MG63 (cell line): Measurements from ENCODE around the gene SCIMP. TPM values are rescaled to one million over a fixed set of nuclear protein-coding genes. Genes with fewer than 3 reads are reported as not detected.
"Not testable (repeated sequence)": the region's sequence is repeated elsewhere in the genome, so short reads cannot be mapped to it uniquely, and the experiment has no call there.

Experiments used
- DNase-seq: peaks from one replicate; pipeline ENCODE4 v3.0.0-alpha.2; 2020
- H3K27me3 ChIP-seq: fragments of 250-450 bp; sonication (Bioruptor Pico); 2 replicates; pipeline ENCODE4 v1.5.1; 2020; ENCODE audit warnings: mild to moderate bottlenecking, moderate library complexity
- H3K36me3 ChIP-seq: fragments of 250-450 bp; sonication (Bioruptor Pico); 2 replicates; pipeline ENCODE4 v1.5.1; 2020; ENCODE audit warnings: mild to moderate bottlenecking, moderate library complexity
- H3K4me3 ChIP-seq: fragments of 250-450 bp; sonication (Bioruptor Pico); 2 replicates; pipeline ENCODE4 v1.5.1; 2020; ENCODE audit warnings: mild to moderate bottlenecking, moderate library complexity
- H3K9me3 ChIP-seq: fragments of 250-450 bp; sonication (Bioruptor Pico); 2 replicates; pipeline ENCODE4 v1.5.1; 2020; ENCODE audit warnings: mild to moderate bottlenecking, moderate library complexity
- total RNA-seq: library from RNA; depleted of rRNA; stranded (reverse); fragments of >200 nt; shearing (Covaris generic); gene quantifications from 2 replicates; pipeline ENCODE4 v1.2.3, GENCODE V29; 2014; ENCODE audit warnings: low replicate concordance

Gene SCIMP
- total RNA-seq, 1 experiment from 2014 or later: not detected

DNA sequence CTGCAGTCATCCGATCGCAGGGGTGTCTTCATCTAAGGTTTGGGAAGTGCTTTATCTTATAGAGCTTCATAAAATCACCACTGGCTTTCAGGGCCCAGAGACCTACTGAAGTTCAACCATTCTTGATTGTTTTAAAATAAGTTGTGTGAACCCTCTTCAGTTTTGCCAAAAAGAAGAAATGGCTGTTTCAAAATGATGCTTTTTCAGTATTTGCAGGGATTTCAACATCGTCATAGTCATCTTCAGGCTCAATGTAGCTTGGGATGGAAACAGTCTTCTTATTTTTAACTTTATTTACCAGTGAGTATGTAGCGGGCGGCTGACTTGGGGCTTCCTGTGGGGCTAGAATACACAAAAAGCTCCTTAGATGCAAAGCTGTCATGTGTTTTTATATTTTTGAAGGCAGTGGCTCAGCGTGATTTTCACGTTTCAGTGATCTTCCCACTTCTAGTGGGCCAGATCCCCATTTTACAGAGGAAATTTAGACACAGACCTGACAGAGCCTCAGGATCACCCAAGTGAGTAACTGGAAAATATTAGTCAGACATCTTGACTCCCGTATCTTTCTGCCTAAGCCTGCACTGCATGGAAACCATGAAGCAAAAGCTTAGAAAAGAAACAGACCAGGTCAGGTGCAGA lies 23.9 kb downstream of the SCIMP start:
- no peaks in the 10 kb centered on the region for H3K36me3 ChIP-seq
- H3K9me3 ChIP-seq: no peaks in the 10 kb centered on the region
- H3K27me3 ChIP-seq: no peaks in the 10 kb centered on the region
- no peak for DNase-seq
- no peak overlapping the region for H3K4me3 ChIP-seq

DNA sequence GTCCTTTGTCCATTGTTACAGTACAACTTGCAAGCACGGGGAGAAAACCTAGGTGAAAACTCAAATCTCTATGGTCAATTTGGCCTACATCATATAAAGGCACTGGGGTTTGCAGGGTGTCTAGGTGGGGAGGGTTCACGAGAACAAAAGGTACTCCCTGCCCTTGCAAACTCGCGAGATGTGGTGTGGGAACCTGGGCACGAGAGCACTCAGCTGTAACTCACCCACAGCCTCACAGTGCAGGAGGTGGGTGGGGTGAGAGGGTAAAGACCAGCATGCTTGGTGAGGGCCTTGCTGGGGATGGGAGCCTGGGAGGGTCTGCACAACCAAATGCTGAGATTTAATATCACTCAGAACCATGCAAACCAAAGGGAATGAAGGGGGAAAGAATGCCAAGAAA lies 24.6 kb downstream of the SCIMP start:
- H3K9me3 ChIP-seq: no peaks in the 10 kb centered on the region
- DNase-seq: no peak
- H3K36me3 ChIP-seq: no peaks in the 10 kb centered on the region
- no peak overlapping the region for H3K4me3 ChIP-seq
- no peaks in the 10 kb centered on the region for H3K27me3 ChIP-seq

DNA sequence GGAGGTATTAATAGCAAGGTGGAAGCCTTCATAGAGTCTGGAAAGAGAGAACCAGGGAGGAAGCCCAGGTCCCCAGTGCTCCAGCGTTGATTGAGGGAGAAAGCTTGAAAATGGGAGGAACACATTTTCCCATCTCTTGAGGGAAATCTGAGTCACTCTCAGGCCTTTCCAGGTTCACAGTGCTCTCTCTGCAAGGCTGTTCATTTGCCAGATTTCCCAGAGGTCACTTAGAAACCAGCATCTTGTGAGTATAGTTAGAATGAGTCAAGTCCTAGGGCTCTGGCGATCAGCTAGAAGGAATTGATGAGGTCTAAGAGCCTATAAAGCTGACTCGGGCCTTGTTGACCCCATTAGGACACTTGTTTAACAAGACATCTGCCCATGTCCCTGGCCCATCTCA lies 25.3 kb downstream of the SCIMP start:
- no peak for DNase-seq
- no peaks in the 10 kb centered on the region for H3K9me3 ChIP-seq
- H3K27me3 ChIP-seq: no peaks in the 10 kb centered on the region

DNA sequence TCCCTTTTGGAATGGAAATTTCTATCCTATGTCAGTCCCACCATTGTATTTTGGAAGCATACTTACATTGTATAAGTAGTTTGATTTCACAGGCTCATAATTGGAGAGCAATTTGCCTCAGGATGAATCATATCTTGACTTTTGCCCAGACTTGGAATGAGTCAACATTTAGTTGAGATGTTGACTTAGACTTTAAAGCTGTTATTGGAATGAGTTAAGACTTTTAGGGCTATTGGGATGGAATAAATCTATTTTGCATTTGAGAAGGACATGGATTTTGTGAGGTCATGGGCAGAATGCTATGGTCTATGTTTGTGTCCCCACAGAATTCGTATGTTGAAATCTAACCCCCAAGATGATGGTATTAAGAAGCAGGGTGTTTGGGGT lies 30.8 kb downstream of the SCIMP start:
- Histone ChIP-seq H3K9me3 (peaks cover 4% of the 10 kb centered on the region; the same call in 1 of the 2 replicates), H3K27me3 (no peaks in the 10 kb centered on the region), H3K36me3 (no peaks in the 10 kb centered on the region), H3K4me3 (no peak overlapping the region)
- no peak for DNase-seq

More for the DNA sequence above, 25.3 kb downstream of the SCIMP start:
- no peak overlapping the region for H3K4me3 ChIP-seq
- no peaks in the 10 kb centered on the region for H3K36me3 ChIP-seq

DNA sequence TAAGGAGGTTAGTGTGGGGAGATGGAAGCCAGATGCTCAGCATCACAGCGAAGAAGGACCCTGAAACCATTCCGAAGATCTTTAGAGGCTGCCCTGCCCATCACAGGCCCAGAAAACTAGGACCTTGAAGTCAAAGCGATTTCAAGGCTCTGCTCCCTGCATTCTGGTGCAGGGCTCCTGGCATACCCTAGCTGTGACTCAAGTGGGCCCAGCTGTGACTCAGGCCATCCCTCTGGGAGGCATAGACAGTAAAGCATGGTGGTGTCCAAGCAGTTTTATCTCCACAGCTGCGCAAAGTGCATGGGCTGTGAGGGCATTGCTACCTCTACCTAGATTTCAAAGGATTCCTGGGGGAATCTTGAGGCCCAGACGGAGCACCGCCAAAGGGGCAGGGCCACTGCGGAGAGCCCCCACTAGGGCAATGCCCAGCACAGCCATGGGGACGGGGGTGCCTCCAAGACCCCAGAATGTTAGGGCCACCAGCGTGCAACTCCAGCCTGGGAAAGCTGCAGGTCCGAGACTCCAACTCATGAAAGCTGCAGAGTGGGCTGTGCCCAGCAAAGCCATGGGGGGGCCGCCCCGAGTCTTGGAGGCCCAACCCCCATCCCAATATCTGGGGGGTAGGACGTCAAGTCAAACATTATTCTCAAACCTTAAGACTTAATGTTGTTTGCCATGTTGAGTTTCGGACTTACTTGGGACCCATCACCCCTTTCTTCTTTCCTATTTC lies 31.3 kb downstream of the SCIMP start:
- peaks cover 4% of the 10 kb centered on the region; the same call in 1 of the 2 replicates for H3K9me3 ChIP-seq
- peak; percentile 38 for DNase-seq
- no peaks in the 10 kb centered on the region for H3K36me3 ChIP-seq
- H3K4me3 ChIP-seq: no peak overlapping the region
- no peaks in the 10 kb centered on the region for H3K27me3 ChIP-seq

DNA sequence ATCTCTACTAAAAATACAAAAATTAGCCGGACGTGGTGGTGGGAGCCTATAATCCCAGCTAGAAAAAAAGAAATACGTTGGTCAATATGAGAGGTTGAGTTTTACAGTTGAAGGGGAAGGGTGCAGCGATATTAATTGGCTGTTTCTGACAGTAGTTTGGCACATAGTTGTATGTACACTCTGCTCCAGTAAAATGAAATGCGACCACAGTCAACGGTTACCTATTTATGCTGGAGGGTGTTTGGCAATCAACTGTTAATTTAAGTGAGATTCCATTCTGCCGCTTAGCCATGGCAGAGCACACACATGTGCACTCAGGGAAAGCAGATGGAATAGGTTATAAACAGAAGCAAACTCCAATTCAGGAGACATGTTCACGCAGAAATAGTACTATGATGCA lies 33.6 kb downstream of the SCIMP start:
- Histone ChIP-seq H3K9me3 (peaks cover 4% of the 10 kb centered on the region; the same call in 1 of the 2 replicates), H3K27me3 (no peaks in the 10 kb centered on the region), H3K36me3 (no peaks in the 10 kb centered on the region), H3K4me3 (no peak overlapping the region)
- DNase-seq: no peak

DNA sequence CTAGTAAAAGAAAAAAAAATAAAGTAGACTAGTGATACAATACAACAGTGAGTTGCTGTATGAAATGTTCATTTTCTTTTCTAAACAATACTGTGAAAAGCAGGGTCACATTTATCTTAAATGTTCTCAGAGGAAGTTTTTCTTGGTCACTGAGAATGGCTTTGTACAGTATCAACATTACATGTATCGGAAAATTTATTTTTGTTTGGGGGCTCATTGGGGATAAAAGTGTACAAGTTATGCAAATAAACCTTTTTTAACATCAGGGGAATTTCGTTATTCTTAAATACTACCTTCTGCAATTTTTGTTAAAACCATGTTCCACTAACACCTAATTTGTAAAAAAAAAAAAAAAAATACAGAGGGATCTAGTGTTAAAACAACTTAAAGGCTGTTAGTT lies 34.3 kb downstream of the SCIMP start:
- no peak for DNase-seq
- Histone ChIP-seq H3K36me3 (no peaks in the 10 kb centered on the region), H3K27me3 (no peaks in the 10 kb centered on the region), H3K4me3 (no peak overlapping the region), H3K9me3 (peaks cover 4% of the 10 kb centered on the region; the same call in 1 of the 2 replicates)

DNA sequence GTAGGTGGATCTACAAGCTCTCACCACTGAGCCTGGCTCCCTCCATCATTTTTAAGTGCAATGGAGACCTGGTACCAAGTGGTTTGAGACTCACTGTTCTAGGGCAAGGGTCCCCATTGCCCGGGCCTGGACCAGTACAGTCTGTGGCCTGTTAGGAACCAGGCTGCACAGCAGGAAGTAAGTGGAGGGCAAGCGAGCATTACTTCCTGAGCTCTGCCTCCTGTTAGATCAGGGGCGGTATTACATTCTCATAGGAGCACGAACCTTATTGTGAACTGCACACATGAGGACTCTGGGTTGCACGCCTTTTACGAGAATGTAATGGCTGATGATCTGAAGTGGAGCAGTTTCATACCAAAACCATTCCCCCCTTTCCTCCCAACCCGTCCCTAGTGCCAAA lies 36.2 kb downstream of the SCIMP start:
- Histone ChIP-seq H3K27me3 (no peaks in the 10 kb centered on the region), H3K36me3 (no peaks in the 10 kb centered on the region), H3K9me3 (peaks cover under 1% of the 10 kb centered on the region; the same call in 1 of the 2 replicates), H3K4me3 (no peak overlapping the region)
- no peak for DNase-seq

DNA sequence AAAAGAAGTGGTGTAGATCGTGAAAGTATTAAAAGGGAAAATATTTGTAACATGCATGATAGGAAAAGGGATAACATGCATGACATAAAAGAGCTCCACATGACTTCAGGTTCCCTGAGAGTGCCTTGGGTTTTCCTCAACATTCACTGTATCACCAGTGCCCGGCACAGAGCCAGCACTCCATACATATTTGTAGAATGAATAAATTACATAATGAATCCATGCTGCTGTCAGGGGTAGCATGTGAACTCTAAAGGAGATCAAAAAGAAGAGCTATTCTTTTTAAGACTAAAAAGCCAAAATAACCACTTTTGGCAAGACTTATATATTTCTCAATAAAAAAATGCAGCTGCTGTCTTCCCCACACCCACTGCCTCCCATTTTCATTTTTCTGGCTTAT lies 40.3 kb downstream of the SCIMP start:
- no peaks in the 10 kb centered on the region for H3K27me3 ChIP-seq
- peaks cover 7% of the 10 kb centered on the region; the same call in 1 of the 2 replicates for H3K36me3 ChIP-seq
- DNase-seq: peak; percentile 31
- H3K4me3 ChIP-seq: no peak overlapping the region
- peaks cover 4% of the 10 kb centered on the region for H3K9me3 ChIP-seq

DNA sequence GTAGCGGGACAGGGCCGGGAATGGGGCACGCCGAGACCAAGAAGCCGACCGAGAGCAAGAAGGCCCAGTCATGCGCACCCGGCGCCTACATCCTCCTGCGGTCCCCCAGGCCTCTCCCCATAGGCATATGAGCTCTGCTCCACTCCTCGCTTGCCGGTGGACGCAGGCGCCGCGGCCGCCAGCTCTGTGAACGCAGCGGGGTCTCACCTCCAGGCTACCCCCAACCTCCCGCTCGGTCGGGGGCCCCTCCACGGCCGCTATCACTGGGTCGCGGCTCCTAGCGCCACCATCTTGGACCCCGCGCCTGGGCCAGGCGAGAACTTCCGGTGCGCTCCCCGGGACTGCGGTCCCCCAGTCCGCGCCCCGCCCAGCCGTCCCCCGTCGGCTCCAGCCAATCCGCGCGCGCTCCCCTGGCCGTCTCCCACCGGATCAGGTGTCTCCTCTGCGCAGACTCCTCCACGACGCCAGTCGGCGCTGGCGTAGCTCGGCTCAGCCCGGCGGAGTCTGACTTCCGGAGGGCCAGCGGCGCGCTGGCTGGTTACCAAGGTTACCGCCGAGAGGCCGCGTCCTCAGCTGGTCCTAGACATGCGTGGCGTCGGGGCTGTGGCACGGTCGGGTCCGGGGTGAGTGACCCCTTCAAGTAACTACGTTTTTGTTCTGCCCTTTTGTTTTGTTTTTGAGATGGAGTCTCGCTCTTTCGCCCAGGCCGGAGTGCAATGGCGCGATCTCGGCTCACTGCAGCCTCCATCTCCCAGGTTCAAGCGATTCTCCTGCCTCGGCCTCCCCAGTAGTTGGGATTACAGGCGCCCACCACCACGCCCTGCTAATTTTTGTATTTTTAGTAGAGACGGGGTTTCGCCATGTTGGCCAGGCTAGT lies 42.9 kb downstream of the SCIMP start, which contains the start of gene ZNF594:
TSS of gene ZNF594 (minus strand) at position 328 of the 877 bp plus-strand sequence. CDS start 7,612 bp downstream, outside the sequence.
- peak; percentile 95 for DNase-seq
- Histone ChIP-seq H3K36me3 (peaks cover 9% of the 10 kb centered on the region), H3K9me3 (peaks cover 4% of the 10 kb centered on the region), H3K4me3 (peak within 1 kb of the TSS; percentile 68), H3K27me3 (no peaks in the 10 kb centered on the region)

DNA sequence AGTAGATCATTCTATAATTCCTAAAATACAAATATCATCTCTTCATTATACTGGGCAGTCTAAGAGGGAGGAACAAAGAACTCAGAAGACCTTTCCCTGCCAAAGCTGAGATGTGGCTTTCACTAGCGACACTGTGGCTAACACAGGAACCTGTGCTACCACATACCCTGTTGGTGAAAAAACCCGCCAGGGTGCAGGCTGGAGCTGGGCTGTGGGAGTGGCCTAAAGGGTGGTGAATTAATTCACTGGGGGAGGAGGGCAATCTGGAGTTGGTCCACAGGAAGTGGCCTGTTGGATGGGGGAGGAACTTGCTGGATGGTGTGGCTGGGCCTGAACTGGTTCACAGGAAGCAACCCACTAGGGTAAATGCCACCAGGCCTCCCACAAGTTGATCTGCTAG lies 50.4 kb downstream of the SCIMP start:
- peaks cover 10% of the 10 kb centered on the region for H3K36me3 ChIP-seq
- no peaks in the 10 kb centered on the region for H3K27me3 ChIP-seq
- H3K9me3 ChIP-seq: peaks cover 33% of the 10 kb centered on the region
- no peak for DNase-seq
- no peak overlapping the region for H3K4me3 ChIP-seq

DNA sequence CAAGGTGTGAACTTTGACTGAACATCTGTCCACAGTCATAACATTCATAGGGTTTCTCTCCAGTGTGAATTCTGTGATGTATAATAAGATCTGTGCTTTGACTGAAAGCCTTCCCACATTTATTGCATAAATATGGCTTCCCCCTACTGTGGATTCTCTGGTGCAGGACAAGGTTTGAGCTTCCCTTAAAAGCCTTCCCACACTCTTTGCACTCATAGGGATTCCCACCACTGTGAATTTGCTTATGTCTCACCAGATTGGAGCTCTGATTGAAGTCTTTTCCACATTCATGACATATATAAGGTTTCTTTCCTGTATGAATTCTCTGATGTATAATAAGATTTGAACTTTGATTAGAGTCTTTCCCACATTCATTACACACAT lies 51.3 kb downstream of the SCIMP start:
- peaks cover 8% of the 10 kb centered on the region for H3K36me3 ChIP-seq
- no peak overlapping the region for H3K4me3 ChIP-seq
- H3K27me3 ChIP-seq: no peaks in the 10 kb centered on the region
- peaks cover 35% of the 10 kb centered on the region for H3K9me3 ChIP-seq
- no peak for DNase-seq

DNA sequence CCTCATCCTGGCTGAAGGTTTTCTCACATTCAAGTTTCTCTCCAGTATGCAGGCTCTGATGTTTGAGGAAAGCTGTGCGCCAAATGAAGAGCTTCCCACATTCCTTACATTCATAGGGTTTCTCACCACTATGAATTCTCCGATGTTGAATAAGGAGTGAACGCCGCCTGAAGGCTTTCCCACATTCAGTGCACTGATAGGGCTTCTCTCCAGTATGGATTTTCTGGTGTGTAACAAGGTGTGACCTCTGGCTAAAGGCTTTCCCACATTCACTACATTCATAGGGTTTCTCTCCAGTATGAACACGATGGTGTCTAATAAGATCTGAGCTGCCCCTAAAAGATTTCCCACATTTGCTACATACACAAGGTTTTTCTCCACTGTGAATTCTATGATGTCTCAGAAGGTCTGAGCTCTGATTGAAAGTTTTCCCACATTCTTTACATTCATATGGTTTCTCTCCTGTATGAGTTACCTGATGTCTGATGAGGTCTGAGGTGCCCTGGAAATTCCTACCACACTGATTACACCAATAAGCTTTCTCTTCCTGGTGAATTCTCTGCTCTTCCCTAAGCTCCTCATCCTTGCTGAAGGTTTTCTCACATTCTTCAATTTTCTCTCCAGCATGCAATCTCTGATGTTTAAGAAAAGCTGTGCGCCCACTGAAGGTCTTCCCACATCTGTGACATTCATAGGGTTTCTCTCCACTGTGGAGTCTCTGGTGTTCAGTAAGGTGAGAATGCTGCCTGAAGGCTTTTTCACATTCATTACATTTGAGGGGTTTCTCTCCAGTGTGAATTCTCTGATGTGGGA lies 51.9 kb downstream of the SCIMP start:
- Histone ChIP-seq H3K9me3 (peaks cover 36% of the 10 kb centered on the region), H3K4me3 (no peak overlapping the region), H3K27me3 (no peaks in the 10 kb centered on the region), H3K36me3 (peaks cover 8% of the 10 kb centered on the region)
- no peak for DNase-seq

DNA sequence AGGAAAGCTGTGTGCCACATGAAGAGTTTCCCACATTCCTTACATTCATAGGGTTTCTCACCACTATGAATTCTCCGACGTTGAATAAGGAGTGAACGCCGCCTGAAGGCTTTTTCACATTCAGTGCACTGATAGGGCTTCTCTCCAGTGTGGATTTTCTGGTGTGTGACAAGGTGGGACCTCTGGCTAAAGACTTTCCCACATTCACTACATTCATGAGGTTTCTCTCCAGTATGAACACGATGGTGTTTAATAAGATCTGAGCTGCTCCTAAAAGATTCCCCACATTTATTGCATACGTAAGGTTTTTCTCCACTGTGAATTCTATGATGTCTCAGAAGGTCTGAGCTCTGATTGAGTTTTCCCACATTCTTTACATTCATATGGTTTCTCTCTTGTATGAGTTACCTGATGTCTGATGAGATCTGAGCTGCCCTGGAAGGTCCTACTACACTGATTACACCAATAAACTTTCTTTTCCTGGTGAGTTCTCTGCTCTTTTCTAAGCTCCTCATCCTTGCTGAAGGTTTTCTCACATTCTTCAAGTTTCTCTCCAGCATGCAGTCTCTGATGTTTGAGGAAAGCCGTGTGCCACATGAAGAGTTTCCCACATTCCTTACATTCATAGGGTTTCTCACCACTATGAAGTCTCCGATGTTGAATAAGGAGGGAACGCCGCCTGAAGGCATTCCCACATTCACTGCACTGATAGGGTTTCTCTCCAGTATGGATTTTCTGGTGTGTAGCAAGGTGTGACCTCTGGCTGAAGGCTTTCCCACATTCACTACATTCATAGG lies 53.0 kb downstream of the SCIMP start:
- Histone ChIP-seq H3K9me3 (peaks cover 36% of the 10 kb centered on the region), H3K4me3 (no peak overlapping the region), H3K36me3 (peaks cover 8% of the 10 kb centered on the region; the same call in 1 of the 2 replicates), H3K27me3 (no peaks in the 10 kb centered on the region)
- no peak for DNase-seq

DNA sequence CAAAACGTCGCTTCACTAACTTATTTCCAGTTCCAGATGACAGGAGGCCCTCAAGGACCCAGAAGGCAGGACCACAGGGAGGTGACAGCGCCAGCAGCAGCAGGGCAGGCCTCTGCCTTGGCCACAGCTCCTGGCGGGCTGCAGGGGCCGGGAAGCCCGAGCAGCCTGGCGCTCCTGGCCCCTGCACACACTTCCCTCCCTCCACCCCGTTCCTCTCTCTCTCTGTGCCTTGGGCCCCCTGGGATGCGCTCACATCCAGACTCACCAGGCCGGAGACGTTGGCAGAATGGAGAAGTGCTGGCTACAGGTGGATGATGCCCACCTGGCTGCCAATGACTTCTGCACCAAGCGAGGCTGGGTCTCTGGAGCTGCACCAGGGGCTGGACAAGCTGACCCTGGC lies 55.7 kb downstream of the SCIMP start:
- peaks cover 32% of the 10 kb centered on the region for H3K9me3 ChIP-seq
- no peak for DNase-seq
- H3K36me3 ChIP-seq: peaks cover 5% of the 10 kb centered on the region; the same call in 1 of the 2 replicates
- no peak overlapping the region for H3K4me3 ChIP-seq
- no peaks in the 10 kb centered on the region for H3K27me3 ChIP-seq

DNA sequence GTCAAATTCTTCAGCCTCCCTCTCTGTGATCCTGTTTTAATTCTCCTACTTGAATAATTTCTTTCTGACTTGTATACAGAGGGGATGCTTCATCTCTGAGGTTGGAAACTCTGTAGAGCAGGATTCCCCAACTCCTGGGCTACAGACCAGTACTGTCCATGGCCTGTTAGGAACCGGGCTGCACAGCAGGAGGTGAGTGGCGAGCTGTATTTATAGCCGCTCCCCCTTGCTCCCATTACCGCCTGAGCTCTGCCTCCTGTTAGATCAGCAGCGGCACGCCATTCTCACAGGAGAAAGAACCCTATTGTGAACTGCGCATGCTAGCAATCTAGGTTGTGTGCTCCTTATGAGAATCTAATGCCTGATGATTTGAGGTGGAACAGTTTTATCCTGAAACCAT lies 59.6 kb downstream of the SCIMP start:
- H3K4me3 ChIP-seq, DNase-seq, H3K9me3 ChIP-seq, H3K27me3 ChIP-seq, H3K36me3 ChIP-seq: not testable (repeated sequence)
